AML-193 (cell line): ENCODE results near the gene SDC4.

Experiments
- DNase-seq, 2 experiments: peaks; one replicate each; lab custom pipeline; 2025; lab: John Stamatoyannopoulos, UW

Gene SDC4

DNA sequence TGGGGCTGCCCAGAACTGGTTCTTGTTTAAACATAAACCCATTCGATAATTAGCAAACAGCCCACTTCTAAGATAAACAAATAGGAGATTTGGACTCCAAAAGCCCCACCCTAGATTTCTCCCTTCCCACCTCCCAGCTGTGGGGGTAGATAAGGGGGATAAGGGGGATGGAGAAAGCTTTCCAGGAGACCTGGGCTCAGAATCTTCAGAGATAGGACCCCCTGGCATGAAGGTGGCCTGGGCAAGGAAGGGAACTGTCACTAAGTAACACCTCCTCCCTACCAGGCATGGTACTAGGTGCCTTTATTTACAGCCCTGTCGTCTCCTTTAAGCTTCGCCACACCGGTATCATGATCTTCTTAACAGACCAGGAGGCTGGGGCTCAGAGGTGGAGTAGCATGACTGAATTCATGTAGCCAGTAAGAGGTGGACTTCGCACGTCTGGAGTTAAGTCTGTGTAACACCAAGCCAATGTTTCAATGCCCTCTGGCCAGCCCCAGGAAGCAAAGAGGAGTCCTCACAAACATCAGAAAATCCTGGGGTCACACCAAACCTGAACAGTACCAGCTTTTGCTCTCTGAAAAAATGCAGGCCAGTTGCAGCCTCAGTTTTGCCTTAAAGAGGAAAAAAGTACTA is 4.6 kb downstream of the SDC4 start:
- no peak for DNase-seq

DNA sequence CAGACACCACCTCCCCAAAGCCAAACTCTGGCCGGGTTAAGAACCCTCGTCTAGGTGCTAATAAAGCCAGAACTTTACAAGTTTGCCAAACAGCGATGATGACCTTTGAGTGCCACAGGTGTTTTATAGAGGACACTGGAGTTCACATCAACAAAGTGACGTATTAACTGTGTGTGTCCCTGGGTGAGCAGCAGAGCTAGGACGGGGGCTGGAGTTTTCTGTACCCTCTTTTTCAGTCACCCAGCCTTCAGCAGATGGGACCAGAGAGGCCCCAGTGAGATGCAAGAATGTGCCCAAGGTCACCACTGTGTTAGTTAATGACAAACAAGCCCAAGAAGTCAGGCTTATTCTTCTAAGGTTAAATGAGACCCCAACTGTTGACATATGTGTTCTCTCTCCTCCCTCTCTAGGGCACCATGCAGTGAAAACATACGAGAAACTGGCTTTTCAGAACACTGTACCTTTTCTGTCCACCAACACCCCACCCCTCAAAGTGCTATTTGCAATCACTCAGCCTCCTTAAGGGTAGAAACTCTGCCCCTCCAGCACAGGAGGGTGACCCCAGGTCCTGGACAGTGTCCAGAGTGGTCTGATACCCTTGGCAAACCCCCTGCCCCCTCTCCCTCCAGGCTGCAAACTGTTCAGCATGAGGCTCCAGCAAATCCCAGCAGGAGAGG is 5.2 kb downstream of the SDC4 start:
- DNase-seq = no peak

DNA sequence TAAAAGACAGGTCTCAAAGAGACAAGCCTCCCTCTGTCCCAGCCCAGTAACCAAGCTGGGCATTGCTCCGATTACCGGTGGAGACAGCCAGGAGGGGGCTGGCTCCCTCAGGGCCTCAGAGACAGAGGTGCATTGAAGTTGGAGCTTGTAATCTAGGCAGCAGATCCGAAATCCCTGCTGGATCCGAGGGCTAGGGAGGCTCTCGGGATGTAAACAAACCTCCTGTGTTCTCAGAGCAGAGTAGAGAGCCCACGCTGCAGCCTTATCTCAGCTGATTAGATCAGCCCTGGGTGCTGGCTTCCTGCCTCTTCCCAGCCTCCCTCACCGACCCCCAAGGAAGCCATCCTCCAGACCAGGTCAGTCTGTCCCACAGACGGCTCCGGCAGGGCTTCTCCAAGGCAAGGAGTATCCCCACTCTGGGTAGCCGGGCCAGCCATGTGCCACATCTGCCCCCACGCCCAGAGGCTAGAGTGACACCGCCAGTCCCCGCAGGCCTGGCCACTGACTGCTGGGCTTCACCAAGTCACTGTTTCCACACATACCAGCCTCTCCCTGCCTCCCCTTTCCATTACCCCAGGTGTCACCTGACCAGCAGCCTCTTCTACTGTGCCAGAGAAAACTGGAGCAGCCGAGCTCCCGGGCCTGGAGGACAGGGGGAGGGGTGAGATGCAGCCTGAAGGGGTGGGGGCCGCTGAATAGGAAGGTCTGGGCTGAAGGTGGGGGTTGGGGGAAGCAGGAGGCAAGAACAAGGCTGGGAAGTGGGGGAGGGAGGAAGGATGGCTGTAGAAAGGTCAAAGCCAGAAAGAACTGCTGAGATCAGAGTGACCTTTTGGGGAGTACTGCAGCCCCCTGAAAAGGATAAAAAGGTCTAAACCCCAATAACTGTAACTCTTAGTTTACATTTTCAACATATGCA is 6.0 kb downstream of the SDC4 start:
- no peak for DNase-seq

- no peak for DNase-seq
Measured at GRCh38 chr20:45341579-45341938, 6.7 kb downstream of the SDC4 start.

GRCh38 chr20:45340951-45341350 is 7.3 kb downstream of the SDC4 start:
- no peak for DNase-seq

DNA sequence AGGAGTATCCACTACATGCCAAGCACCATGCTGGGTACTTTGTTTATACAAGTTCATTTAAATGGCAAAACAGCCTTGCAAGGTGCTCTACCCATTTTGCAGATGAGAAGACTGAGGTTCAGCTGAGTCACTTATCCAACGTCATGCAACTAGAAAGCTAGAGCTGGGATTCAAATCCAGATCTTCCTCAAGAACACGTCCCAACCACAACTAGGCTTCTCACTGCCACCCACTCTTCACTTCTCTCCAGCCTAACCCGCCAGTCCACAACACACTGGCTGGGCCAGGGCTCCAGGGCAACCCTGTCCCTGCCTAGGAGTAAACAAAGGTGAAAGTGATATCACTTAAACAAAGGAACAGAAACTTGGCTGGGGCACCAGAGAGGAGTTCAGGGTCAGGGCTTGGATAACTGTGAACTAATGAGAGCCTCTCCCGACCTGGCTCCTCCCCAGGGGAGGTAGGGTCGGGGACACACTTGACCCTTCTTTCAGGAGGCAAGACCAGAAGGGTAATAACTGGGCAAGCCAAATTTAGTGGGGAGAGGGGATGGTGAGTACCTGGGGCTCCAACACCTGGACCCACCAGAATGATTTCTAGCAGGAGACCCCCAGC is 7.9 kb downstream of the SDC4 start:
- no peak for DNase-seq

DNA sequence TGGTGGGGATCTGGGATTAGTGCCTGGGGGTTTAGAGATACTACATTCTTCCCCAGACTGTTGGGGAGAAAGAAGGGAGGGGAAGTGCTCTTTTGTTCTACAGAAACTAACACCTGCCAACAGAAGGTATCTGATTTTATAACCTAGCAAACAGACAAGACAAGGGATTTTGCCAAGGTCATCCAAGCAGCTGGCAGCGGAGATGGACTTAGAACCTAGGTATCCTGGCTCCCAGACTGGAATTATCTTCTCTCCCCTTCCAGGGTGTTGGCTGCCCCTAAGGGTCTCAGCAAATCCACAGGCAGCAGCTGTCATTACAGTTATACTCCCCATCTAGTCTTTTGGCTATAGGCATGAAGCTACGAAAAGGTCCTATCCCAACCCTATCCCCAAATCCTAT is 8.4 kb downstream of the SDC4 start:
- DNase-seq = no peak

- DNase-seq = no peak
Measured at GRCh38 chr20:45339084-45339483, 9.1 kb downstream of the SDC4 start.

GRCh38 chr20:45338121-45339030 is 9.8 kb downstream of the SDC4 start:
- DNase-seq = no peak

GRCh38 chr20:45337367-45338120 is 10.7 kb downstream of the SDC4 start:
- DNase-seq = no peak

GRCh38 chr20:45336530-45337366 is 11.5 kb downstream of the SDC4 start:
- DNase-seq = no peak

DNA sequence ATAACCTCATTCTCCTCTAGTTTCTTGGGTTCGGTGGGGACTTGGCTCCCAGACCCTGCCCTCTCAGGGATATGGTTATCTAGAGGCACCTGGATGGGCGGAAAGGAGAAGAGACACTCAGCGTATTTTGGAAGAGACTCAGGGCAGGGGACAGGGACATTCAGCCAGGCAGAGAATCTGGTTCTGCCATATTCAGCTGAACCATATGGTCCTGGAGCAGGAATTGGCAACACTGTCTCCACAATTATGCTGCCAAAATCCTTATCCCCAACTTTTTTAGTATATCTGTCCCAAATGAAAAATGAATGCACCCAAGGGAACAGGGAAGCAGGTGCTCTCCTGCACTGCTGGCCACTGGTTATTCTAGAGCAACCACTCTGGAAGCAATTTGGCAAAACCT is 17.7 kb downstream of the SDC4 start:
- DNase-seq = no peak

DNA sequence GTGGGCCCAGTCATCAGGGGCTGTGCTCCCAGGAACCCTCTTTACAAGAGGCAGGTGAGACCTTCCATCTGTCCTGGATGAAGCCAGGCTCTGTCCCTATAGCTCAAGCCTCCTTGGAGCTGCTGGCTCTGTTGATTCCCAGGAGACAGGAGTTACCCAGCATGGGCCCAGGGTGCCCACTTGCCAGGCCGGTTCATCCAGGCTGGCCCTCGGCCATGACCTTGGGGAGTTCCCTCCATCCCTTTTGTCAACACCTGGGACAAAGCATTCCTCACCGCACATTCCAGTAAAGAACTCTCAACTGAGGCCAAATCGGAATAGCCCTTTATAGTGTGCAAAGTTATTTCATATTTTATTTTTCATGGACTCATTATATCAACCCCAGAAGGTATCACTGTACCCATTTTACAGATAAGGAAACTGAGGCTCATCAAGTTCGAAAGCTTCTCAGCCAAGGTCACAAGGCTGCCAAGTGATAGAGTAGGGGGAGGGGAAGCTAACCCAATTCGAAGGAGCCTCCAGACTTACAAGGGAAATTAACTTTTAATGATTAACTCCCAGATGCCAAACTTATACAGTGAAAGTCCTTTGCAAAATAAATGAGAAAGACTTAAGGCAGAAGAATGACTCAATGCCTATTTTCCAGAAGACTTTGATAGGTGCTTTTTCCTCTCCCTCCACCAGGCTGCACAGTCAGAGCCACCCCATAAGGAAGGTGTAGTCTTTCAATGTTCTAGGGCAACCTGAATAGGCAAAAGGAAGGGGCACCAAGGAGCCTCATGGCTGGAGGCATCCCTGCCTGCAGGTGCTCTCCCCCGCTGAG is 18.5 kb downstream of the SDC4 start:
- no peak for DNase-seq

DNA sequence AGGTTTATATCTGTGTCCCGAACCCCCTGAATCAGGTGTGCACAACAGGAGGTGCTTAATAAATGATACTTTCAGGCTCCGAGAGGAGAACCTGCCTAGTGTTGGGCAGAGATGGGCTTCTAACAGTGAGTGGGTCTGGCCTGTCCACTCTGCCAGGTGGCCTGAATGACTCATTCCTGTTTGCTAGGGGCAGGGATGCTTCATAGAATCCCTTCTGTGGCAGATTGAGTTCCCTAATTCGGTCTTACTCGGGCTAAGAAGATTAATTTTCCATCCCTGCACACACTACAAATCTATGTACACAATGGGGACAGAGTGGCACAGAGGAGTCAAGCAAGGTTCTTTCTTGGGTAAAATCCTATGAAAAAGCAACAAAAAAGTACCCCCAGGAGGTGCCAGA is 19.8 kb downstream of the SDC4 start:
- DNase-seq = no peak

DNA sequence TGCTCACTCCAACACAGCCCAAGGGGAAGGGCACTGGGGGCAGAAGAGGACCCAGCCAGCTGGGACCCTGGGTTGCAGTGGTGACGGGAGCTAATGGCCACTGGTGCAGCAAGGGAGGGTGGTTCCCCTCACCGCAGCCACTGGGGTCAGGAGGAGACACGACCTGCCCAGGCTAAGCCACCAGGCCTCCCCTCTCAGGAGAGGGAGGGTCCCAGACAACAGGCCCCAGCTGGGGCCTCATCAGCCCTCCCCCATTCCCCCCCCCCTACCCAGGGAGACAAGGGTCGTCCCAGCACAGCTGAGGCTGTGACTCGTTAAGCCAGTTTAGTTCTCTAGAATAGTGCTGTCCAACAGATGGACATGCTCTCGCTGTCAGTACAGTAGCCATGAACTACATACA is 22.9 kb downstream of the SDC4 start:
- DNase-seq = no peak

DNA sequence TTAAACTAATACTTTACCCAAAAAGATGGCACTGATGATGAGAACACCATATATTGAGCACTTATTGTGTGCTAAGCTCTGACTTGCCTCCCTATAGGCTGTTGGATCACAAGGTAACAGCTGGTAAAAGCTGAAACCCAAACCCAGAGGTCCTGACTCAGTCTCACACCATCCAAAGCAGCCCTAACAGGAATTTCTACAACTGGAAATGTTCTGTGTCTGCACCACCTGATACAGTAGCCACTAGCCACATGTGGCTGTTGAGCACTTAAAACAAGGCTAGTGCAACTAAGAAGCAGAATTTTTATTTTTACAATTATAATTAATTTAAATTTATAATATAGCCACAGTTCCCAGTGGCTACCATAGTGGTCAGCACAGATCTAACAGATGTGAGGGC is 24.5 kb downstream of the SDC4 start:
- no peak for DNase-seq

GRCh38 chr20:45322952-45323383 is 25.3 kb downstream of the SDC4 start:
- peak; percentile 86 to 87 for DNase-seq

DNA sequence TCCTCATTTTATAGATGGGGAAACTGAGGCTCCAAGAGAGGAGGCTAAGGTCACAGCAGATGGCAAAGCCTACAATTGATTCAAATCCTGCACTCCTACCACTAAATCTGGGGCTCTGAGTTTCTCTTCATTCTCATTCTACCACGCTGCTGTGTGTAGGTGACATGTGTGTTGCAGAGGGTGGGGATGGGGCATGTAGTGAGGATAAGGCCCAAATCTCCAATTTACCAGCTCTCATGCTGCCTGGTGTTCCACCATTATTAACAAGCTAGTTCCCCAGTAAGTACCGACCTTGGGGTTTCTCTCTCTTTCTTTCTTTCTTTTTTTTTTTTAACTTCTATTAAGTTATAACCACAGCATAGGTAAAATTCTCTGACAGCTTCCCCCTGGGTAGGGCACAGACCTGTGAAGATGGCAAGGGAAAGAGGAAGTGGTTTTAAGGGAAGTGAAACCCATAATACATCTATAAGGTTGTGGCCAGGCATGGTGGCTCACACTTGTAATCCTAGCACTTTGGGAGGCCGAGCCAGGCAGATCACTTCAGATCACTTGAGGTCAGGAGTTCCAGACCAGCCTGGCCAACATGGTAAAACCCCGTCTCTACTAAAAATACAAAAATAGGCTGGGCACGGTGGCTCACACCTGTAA is 27.2 kb downstream of the SDC4 start:
- peak; percentile 65 to 82 for DNase-seq
